SK-N-SH treated with all-trans-retinoic acid at 6 μM for 48 hours (cell line): Measurements from ENCODE around the gene RXRA.

Source experiments
- CREB5 ChIP-seq: fragments of 250-450 bp; sonication (Bioruptor Pico); IDR thresholded peaks from 2 replicates; pipeline ENCODE4 v1.5.1; 2020; ENCODE audit warnings: low read depth, mild to moderate bottlenecking, moderate library complexity
- TF ChIP-seq, protein P1 (sequence below): fragments of 250-450 bp; sonication (Bioruptor Pico); IDR thresholded peaks from 2 replicates; pipeline ENCODE4 v1.8.0; 2020; ENCODE audit warnings: mild to moderate bottlenecking, moderate library complexity, borderline replicate concordance

- no peak for TF ChIP-seq CREB5
- TF ChIP-seq, protein P1, sequence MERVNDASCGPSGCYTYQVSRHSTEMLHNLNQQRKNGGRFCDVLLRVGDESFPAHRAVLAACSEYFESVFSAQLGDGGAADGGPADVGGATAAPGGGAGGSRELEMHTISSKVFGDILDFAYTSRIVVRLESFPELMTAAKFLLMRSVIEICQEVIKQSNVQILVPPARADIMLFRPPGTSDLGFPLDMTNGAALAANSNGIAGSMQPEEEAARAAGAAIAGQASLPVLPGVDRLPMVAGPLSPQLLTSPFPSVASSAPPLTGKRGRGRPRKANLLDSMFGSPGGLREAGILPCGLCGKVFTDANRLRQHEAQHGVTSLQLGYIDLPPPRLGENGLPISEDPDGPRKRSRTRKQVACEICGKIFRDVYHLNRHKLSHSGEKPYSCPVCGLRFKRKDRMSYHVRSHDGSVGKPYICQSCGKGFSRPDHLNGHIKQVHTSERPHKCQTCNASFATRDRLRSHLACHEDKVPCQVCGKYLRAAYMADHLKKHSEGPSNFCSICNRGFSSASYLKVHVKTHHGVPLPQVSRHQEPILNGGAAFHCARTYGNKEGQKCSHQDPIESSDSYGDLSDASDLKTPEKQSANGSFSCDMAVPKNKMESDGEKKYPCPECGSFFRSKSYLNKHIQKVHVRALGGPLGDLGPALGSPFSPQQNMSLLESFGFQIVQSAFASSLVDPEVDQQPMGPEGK (CRISPR knock-in tag) = no peak
These were observed 133.3 kb downstream of the RXRA start for GRCh38 chr9:134459573-134459972.
